Ovary (tissue), 3 donors: ENCODE data around the gene SND1.

ENCODE experiments used
- CTCF ChIP-seq, 3 donors: fragments of 450-650 bp in 2 of 3; fragments of 200-600 bp in 1 of 3; IDR thresholded peaks; one replicate each; pipeline versions ENCODE4 v1.5.1 to v1.8.0; 2016 to 2022; ENCODE audit warnings: antibody characterized with exemption in 3 of 3, mild to moderate bottlenecking in 1 of 3
- EP300 ChIP-seq: sonication (generic); formaldehyde crosslinking; IDR thresholded peaks from one replicate; pipeline ENCODE4 v1.6.1; 2017; ENCODE audit warnings: antibody characterized with exemption
- POLR2A ChIP-seq: fragments of 450-650 bp; IDR thresholded peaks from one replicate; pipeline ENCODE4 v1.6.1; 2017; ENCODE audit warnings: antibody characterized with exemption, mild to moderate bottlenecking, moderate library complexity
- donor health status: DM: no; HTN: no; CAD: no.

- no peak for TF ChIP-seq EP300
- no peak for TF ChIP-seq POLR2A
- no peak for TF ChIP-seq CTCF (IDR thresholded peaks at IDR 0.05)
Observed at GRCh38 chr7:128081808-128082207, 429.8 kb downstream of the SND1 start.
